Activated CD4-positive, alpha-beta T cell treated with anti-CD3 and anti-CD28 coated beads, Interleukin-10, Interleukin-2, amounts not matched to agents 100 ng/mL and 50 ng/mL, durations not matched to agents 16 hours and 8 hours (primary cell): ENCODE measurements around the gene OR1E2.
"Not testable (repeated sequence)": the region's sequence is repeated elsewhere in the genome, so short reads cannot be mapped to it uniquely, and the experiment has no call there.

Experiments used
- DNase-seq: peaks from one replicate; pipeline ENCODE4 v3.0.0-alpha.2; 2020

Gene OR1E2

DNA sequence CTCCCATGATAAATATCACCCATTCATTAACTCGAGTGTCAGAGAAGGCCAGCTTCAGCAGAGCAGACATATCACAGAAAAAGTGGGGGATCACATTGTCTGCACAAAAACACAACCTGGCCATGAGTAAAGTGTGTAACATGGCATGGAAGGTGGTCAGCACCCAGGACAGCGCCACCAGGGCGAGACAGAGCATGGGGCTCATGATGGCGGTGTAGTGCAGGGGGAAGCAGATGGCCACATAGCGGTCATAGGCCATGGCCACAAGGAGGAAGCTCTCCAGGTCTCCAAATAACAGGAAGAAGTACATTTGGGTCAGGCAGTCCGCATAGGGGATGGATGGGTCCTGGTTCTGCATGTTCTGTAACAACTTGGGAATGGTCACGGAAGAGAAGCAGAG, 35.8 kb downstream of the OR1E2 start:
- not testable (repeated sequence) for DNase-seq

DNA sequence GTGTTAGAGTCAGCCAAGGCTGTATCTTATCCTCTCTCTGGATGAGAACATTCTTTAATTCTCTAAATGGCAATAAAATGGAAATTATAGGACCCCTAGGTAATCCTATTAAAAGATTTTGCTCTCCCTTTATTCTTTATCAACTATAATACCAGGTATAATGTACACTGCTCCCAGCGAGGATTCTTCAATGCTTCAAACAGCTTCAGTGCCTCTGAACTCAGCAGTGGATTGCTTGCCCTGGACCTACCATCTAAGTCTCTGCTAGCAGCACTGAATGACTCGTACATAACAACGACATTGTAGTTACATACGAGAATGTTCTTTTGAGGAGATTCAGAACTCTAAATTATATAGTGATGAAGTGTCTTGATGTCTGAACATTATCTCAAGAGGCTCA, 43.9 kb downstream of the OR1E2 start:
- DNase-seq = no peak

DNA sequence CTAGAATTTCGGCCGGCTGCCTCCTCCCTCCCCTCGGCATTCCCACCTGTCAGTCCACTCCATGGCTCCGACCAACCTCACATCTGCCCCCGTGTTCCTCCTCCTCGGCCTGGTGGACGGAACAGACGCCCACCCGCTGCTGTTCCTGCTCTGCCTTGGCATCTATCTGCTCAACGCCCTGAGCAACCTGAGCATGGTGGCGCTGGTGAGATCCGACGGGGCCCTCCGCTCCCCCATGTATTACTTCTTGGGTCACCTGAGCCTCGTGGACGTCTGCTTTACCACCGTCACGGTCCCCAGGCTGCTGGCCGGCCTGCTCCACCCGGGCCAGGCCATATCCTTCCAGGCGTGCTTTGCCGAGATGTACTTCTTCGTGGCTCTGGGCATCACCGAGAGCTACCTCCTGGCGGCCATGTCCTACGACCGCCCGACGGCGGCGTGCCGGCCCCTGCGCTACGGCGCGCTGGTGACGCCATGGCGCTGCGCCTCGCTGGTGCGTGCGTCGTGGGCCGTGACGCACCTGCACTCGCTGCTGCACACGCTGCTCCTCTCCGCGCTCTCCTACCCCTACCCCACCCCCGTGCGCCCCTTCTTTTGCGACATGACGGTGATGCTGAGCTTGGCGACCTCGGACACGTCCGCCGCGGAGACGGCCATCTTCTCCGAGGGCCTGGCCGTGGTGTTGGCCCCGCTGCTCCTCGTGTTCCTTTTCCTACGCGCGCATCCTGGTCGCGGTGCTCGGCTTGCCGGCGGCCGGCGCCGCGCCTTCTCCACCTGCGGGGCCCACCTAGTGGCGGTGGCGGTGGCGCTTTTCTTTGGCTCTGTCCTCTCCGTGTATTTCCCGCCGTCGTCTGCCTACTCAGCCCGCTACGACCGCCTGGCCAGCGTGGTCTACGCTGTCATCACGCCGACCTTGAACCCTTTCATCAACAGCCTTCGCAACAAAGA, 47.5 kb downstream of the OR1E2 start, which contains the start of gene OR3A2:
TSS of gene OR3A2 (minus strand) at position 440 of the 948 bp plus-strand sequence.
- DNase-seq = peak; percentile 18
